KG1 (cell line): ENCODE results near the gene EEF2K.
A peak's percentile ranks its signal among the peaks of the same experiment; 100 is the strongest.
"Not testable (repeated sequence)": the region's sequence is repeated elsewhere in the genome, so short reads cannot be mapped to it uniquely, and the experiment has no call there.

Source experiments
- DNase-seq: peaks from one replicate; lab custom pipeline; 2025; lab: John Stamatoyannopoulos, UW

Gene EEF2K

DNA sequence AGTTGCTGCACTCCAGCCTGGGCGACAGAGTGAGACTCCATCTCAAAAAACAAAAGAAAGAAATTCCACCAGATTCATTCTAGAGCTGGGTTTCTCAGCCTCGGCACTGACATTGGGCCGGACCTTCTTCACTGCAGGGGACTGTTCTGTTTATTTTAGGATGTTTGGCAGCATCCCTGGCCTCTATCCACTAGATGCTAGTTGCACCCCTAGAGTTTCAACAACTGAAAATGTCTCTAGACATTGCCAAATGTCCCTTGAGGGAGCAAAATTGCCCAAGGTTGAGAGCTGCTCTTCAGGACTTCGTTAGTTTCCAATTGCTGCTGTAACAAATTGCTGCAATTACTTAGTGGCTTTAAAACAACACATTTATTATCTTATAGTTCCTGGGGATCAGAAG is 7.2 kb downstream of the EEF2K start:
- DNase-seq = no peak

GRCh38 chr16:22213801-22214200 is 7.7 kb downstream of the EEF2K start:
- no peak for DNase-seq

DNA sequence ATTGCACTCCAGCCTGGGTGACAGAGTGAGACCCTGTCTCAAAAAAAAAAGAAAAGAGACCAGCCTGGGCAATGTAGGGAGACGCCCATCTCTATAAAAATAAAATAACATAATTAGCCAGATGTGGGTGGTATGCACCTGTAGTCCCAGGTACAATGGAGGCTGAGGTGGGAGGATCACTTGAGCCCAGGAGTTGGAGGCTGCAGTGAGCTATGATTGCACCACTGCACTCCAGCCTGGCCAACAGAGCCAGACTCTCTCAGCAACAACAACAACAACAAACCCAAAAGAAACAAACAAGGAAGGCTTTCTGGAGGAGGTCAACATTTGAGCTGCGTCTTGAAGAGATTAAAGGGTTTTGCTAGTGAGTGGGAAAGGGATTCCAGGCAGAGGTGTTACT is 8.3 kb downstream of the EEF2K start:
- no peak for DNase-seq

DNA sequence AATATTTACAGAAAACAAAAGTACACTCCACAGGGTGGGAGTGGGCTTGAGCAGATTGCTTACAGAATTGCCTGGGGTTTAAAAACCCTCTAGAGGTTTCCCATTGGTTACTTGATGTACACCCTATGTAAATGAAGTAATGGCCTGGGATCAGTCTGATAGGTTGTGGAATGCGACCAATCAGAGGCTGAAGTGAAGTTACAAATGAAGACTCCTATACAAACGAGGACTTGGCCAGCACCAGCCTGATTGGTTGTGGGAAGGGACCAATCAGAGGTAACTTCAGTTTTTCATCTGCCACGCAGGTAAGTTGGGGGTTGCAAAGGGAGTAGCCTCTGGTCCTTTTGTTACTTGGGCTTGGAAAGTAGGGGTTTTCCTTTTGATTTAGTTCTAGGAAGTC is 8.8 kb downstream of the EEF2K start:
- DNase-seq = no peak

GRCh38 chr16:22216191-22216831 is 10.2 kb downstream of the EEF2K start:
- no peak for DNase-seq

GRCh38 chr16:22216832-22217225 is 10.8 kb downstream of the EEF2K start:
- DNase-seq = not testable (repeated sequence)

DNA sequence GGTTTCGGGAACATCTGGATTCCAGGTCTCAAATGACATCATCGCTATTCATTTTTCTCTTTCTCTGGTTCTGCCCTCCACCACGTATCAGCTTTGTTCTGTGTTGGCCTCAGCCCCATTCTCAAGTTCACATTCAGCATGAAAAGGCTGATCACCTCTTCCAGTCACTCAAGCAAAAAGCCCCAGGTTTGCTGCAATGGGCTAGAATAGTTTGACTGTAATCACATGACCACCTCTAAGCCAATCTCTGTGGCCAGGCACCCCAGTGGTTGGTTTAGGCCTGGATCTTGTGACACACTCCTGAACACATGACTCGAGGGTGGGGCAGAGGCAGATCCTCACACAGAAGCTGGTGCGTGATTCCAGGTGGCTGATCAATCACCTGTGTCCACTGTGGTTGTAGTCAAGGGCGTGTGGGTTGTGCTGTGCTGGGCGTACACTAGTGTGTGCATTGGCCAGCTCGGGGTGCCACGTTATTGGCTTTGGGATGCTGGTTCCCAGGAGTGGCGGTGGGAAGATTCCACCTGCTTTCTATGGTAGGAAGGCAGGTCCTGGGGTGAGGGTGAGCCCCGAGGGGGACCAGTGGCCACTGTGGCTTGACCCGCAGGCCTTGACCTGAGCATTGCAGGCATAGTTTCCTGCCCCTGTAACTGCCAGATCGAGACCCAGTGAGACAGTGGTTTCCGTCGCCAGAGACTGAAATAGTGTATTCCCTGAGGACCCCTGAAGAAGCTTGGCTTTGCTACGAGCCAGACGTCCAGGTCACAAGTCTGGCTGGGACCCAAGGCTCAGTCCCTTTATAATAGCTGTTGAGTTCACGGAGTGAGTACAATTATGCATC is 12.0 kb downstream of the EEF2K start:
- DNase-seq = no peak

GRCh38 chr16:22219389-22220068 is 13.5 kb downstream of the EEF2K start:
- DNase-seq = no peak

- no peak for DNase-seq
Observed at GRCh38 chr16:22220069-22220440, 14.0 kb downstream of the EEF2K start.

GRCh38 chr16:22220714-22221113 is 14.6 kb downstream of the EEF2K start:
- DNase-seq = no peak

DNA sequence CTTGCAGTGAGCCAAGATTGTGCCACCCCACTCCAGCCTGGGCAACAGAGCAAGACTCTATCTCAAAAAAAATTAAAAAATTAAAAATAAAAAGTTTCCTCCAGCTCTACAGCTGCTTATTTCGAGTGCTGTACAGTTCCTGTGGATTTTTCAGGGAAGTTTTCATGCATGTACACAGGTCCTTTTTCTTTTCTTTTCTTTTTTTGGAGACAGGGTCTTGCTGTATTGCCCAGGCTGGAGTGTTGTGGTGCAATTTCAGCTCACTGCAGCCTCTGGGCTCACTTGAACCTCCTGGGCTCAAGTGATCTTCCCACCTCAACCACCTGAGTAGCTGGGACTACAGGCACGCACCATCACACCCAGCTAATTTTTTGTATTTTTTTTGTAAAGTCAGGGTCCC is 15.9 kb downstream of the EEF2K start:
- no peak for DNase-seq

DNA sequence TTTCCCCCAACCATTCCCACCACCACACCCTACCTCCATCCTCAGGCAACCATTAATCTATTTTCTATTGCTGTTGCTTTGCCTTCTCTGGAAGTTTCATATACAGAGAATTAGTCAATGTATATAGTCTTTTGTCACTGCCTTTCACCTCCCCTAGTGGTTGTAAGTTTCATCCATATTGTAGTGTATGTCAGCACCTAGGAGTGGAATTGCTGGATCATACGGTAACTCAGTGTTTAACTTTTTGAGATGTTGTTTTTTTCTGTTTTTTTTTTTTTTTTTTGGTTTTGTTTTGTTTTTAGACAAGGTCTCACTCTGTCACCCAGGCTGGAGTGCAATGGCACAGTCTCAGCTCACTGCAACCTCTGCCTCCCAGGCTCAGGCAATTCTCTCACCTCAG is 16.9 kb downstream of the EEF2K start:
- DNase-seq = no peak

- DNase-seq = no peak
Observed at GRCh38 chr16:22225060-22225459, 19.0 kb downstream of the EEF2K start.

DNA sequence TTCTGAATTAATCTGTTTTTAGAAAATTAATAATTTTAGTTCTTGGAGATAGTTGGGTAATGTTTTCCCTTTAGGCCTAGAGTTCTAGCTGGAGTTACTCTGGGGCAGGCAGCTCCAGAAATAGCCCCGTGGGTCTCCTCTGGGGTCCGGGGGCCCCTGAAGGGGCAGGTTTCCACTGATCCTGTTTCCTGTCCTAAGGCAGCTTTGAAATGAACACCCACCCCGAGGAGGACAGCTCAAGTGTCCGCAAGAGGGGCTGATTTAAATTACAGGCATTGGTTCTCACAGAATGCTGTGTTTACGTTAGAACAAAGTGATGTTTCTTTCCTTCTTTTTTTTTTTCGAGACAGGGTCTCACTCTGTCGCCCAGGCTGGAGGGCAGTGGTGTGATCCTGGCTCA is 23.8 kb downstream of the EEF2K start:
- DNase-seq = no peak

DNA sequence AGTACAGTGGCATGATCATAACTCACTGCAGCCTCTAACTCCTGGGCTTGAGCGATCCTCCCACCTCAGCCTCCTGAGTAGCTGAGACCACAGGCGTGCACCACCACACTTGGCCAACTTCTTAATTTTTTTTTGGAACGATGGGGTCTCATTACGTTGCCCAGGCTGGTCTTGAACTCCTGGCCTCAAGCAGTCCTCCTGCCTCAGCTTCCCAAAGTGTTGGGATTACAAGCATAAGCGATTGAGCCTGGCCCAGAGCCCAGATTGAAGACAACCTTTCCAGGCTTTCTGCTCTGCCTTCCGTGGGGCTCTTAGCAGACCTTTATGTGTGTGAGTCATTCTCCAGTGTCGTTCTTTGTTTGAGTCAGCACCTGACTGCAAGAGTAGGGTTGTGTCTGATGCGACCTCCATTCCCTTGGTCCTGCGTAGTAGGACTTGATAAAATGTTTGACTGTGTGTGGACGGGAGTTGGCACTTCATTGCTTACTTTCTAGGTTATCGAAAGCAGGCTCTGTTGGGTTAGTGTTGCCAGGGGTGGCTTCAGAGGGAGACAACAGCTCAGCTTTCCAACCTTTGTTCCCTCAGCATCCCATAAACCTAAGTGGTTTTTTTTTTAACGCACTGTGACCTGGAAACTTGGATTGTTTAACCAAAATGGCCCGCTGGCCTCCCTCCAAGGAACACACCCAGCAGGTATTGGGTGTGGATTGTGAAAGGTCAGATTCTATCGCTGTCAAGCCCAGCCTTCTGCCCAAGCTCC is 26.4 kb downstream of the EEF2K start:
- no peak for DNase-seq

- DNase-seq = no peak
Observed at GRCh38 chr16:22233037-22233372, 26.9 kb downstream of the EEF2K start.

DNA sequence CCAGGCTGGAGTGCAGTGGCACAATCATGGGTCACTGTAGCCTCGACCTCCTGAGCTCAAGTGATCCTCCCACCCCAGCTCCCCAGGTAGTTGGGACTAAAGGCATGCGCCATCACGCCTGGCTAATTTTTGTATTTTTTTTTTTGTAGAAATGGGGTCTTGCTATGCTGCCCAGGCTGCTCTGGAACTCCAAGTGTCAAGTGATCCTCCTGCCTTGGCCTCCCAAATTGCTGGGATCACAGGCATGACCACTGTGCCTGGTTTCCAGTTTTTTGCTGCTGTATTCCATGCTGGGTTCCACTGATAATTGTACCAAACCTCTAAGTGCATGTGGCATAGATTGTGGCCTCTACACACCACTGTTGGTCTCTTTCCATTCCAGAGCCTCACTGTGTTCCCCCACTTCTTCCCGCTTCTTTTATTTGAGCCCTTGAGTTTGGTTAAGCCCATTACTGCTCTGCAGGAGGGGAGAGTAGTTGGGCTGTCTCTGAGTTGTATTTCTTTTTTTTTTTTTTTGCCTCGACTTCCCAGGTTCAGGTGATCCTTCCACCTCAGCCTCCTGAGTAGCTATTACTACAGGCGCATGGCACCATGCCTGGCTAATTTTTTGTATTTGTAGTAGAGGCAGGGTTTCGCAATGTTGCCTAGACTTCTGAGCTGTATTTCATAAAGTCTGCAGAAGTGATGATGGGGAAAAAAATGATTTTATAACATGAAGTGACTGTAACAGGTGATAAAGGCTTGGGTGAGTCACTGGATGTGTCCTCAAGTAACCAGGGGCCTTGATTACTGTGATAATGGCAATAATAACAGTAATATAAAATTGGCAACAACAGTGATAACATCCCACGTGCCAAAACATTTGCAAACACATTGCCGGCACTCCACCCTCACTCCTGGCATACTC is 30.0 kb downstream of the EEF2K start:
- no peak for DNase-seq

- no peak for DNase-seq
Observed at GRCh38 chr16:22239131-22239805, 33.2 kb downstream of the EEF2K start.

- DNase-seq = peak; percentile 4
Observed at GRCh38 chr16:22240023-22240710, 34.1 kb downstream of the EEF2K start.

GRCh38 chr16:22250522-22250921 is 44.4 kb downstream of the EEF2K start:
- DNase-seq = no peak
